GM12864 (cell line): ENCODE results near the gene B9D2.
A peak's percentile ranks its signal among the peaks of the same experiment; 100 is the strongest.

Experiments used
- DNase-seq: peaks from one replicate; pipeline ENCODE4 v3.0.0-alpha.2; 2011; ENCODE audit warnings: low read depth
- H3K4me3 ChIP-seq: 2 replicates; pipeline ENCODE4 v1.5.1; 2011; ENCODE audit warnings: mild to moderate bottlenecking, low read depth, low read length, control low read depth
- CTCF ChIP-seq: IDR thresholded peaks from 2 replicates; pipeline ENCODE4 v1.5.1; 2011; ENCODE audit warnings: low read depth, mild to moderate bottlenecking, moderate library complexity, low read length, control low read depth, inconsistent platforms; ENCODE audit errors: missing control alignments

Gene B9D2

GRCh38 chr19:41325947-41326706 is 37.8 kb downstream of the B9D2 start:
- peak; percentile 67 for DNase-seq
- no peak overlapping the region; the same call in 1 of the 2 replicates for H3K4me3 ChIP-seq
- TF ChIP-seq CTCF, result no peak

- no peak for TF ChIP-seq CTCF
- DNase-seq, result no peak
- no peak overlapping the region for H3K4me3 ChIP-seq
These were observed 38.4 kb downstream of the B9D2 start for GRCh38 chr19:41325640-41325946.

GRCh38 chr19:41324921-41325639 is 38.9 kb downstream of the B9D2 start:
- TF ChIP-seq CTCF, result no peak
- no peak overlapping the region for H3K4me3 ChIP-seq
- no peak for DNase-seq

- no peak for DNase-seq
- no peak overlapping the region for H3K4me3 ChIP-seq
These were observed 39.7 kb downstream of the B9D2 start for GRCh38 chr19:41324231-41324702.

GRCh38 chr19:41323430-41324125 is 40.4 kb downstream of the B9D2 start:
- no peak for TF ChIP-seq CTCF
- H3K4me3 ChIP-seq, result no peak overlapping the region
- DNase-seq, result no peak

More at GRCh38 chr19:41324231-41324702, 39.7 kb downstream of the B9D2 start:
- TF ChIP-seq CTCF, result no peak

- no peak for TF ChIP-seq CTCF
- DNase-seq, result no peak
- no peak overlapping the region for H3K4me3 ChIP-seq
These were observed 40.9 kb downstream of the B9D2 start for GRCh38 chr19:41323023-41323422.
